A549 treated with AZD2906 at 1 μM for 4 hours (cell line): Measurements from ENCODE around the gene SMIM43. TPM values are rescaled to one million over a fixed set of nuclear protein-coding genes. Genes with fewer than 3 reads are reported as not detected.

Experiments
- total RNA-seq: library from RNA; stranded (reverse); fragments of 200-300 nt; extraction: Qiagen RNA extraction; gene quantifications from 5 replicates; pipeline ENCODE4 v1.2.3, GENCODE V29; 2022

SMIM43 gene
- total RNA-seq, result 0.11 to 0.29 TPM (median 0.23 TPM) in 5 replicates

GRCh38 chr4:121764702-121765367 is at the start of gene SMIM43:
SMIM43 (minus strand) TSS chr4:121765164; CDS start chr4:121765105, 59 bp downstream.

DNA sequence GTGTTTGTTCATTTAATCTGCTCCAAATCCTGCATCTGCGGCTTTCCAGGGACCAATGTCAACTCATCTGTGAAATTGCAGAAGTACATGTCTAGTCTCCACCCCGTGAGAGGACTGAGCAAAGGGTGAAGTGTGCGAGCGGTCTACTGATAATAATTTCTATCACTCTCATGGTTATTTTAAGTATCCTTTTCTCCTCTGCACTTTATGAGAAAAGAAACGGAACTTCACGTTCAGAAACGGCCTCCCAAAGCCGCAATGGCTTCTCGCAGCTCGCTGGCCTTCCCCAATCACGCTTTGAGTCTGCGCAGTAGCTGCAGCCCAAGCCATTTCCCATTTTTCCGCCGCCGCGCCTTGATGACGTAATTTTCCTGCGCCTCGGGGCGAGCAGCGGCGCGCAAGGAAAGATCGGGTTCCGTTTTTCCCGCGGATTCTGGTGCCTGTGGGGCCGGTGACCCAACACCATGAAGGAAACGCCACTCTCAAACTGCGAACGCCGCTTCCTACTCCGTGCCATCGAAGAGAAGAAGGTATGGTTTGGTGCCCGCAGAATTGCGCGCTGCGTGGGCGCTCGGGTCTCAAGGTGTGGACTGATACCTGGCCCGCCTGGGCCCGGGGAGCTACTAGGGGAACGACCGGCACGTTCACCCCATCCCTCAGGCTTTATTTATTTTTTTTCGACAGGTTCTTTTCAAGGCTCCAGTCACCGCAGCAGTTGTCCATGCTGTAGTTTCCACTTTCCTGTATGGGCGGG is 36.2 kb upstream of the SMIM43 start, which contains the start of gene EXOSC9:
TSS of gene EXOSC9 (plus strand) at position 363 of the 754 bp plus-strand sequence. CDS start at position 465, 102 bp downstream.

Other genes with a start within 250 kb of the SMIM43 start
- 489 to 626 TPM (median 509 TPM) in 5 replicates for gene ANXA5, start 68.2 kb downstream of the SMIM43 start, total RNA-seq
- gene EXOSC9, start 36.2 kb upstream of the SMIM43 start, total RNA-seq, result 23.8 to 31.8 TPM (median 25.3 TPM) in 5 replicates
- 38.4 to 46.7 TPM (median 43.2 TPM) in 5 replicates for gene CCNA2, start 58.7 kb upstream of the SMIM43 start, total RNA-seq
- 12.2 to 15.0 TPM (median 14.3 TPM) in 5 replicates for gene BBS7, start 105.3 kb upstream of the SMIM43 start, total RNA-seq
- 0.06 to 0.09 TPM (median 0.08 TPM) in 5 replicates for gene TRPC3, start 186.9 kb upstream of the SMIM43 start, total RNA-seq